Endothelial cell of umbilical vein (primary cell): ENCODE measurements around the gene TRIM40. TPM values are rescaled to one million over a fixed set of nuclear protein-coding genes. Genes with fewer than 3 reads are reported as not detected.

Experiments
- BruUV-seq: library from RNA; stranded (reverse); fragments of 400-500 nt; replicated peaks from 2 replicates; lab custom pipeline; 2021; lab: Mats Ljungman, UMichigan
- CTCF ChIA-PET: fragments of 300-600, 350-600 bp; sonication (Branson Sonifier 250); formaldehyde crosslinking; loops from one replicate; lab custom pipeline; 2021; ENCODE audit warnings: antibody characterized with exemption, inconsistent platforms; lab: Charles Lee
- POLR2A ChIA-PET: fragments of 300-600, 350-600 bp; sonication (Branson Sonifier 250); formaldehyde crosslinking; loops from one replicate; lab custom pipeline; 2021; ENCODE audit warnings: antibody characterized with exemption, inconsistent platforms; lab: Charles Lee
- DNase-seq: peaks from one replicate; pipeline ENCODE4 v3.0.0-alpha.2; 2011; ENCODE audit warnings: low read depth, low spot score
- FAIRE-seq: peaks from 2 replicates; lab custom pipeline; 2011; peaks lifted over from hg19 to GRCh38; lab: Jason Lieb, UNC
- H2AFZ ChIP-seq: 2 replicates; pipeline ENCODE4 v1.6.0; 2012; ENCODE audit warnings: low read depth, low read length, control low read depth, inconsistent platforms
- H3K27ac ChIP-seq: 2 replicates; pipeline ENCODE4 v1.5.1; 2011; ENCODE audit warnings: low read depth, mild to moderate bottlenecking, control low read depth, low read length, moderate library complexity; ENCODE audit not compliant: insufficient read depth
- H3K27me3 ChIP-seq, 2 experiments: 2 replicates each; pipeline versions ENCODE4 v1.6.0 to v1.6.1; 2011; ENCODE audit warnings: low read length in 2 of 2, mixed read lengths in 1 of 2; ENCODE audit not compliant: control insufficient read depth in 2 of 2, insufficient read depth in 2 of 2
- H3K36me3 ChIP-seq, 2 experiments: 2 replicates in 1 of 2; 3 replicates in 1 of 2; pipeline ENCODE4 v1.5.1; 2011; ENCODE audit warnings: low read length in 2 of 2, mild to moderate bottlenecking in 1 of 2, moderate library complexity in 1 of 2; ENCODE audit not compliant: control insufficient read depth in 2 of 2, insufficient read depth in 2 of 2; ENCODE audit errors: extremely low read depth in 1 of 2
- H3K4me1 ChIP-seq: 3 replicates; pipeline ENCODE4 v1.5.1; 2011; ENCODE audit warnings: mild to moderate bottlenecking, low read length; ENCODE audit not compliant: control insufficient read depth, insufficient read depth; ENCODE audit errors: extremely low read depth
- H3K4me2 ChIP-seq: 2 replicates; pipeline ENCODE4 v1.6.1; 2011; ENCODE audit warnings: low read length, control low read depth, mixed read lengths; ENCODE audit not compliant: insufficient read depth
- H3K4me3 ChIP-seq, 3 experiments: fragments of 200-600 bp in 1 of 3; sonication (generic), shearing (Covaris generic) in 1 of 3; replicated peaks in 1 of 3; 2 replicates each; pipeline ENCODE4 v1.5.1; 2011 to 2016; ENCODE audit warnings: control low read depth in 3 of 3, low read length in 3 of 3, mild to moderate bottlenecking in 2 of 3, inconsistent platforms in 1 of 3, low read depth in 1 of 3, moderate library complexity in 1 of 3; ENCODE audit not compliant: insufficient read depth in 1 of 3
- H3K79me2 ChIP-seq: 2 replicates; pipeline ENCODE4 v1.6.0; 2012; ENCODE audit warnings: low read length, inconsistent platforms; ENCODE audit not compliant: control insufficient read depth, insufficient read depth
- H3K9ac ChIP-seq: replicated peaks from 2 replicates; pipeline ENCODE3; 2011; ENCODE audit warnings: low read length, control low read depth; ENCODE audit not compliant: insufficient read depth; ENCODE audit errors: extremely low read depth
- H3K9me1 ChIP-seq: replicated peaks from 3 replicates; pipeline ENCODE4 v1.6.0; 2011; ENCODE audit warnings: mild to moderate bottlenecking, low read length; ENCODE audit not compliant: control insufficient read depth, insufficient read depth; ENCODE audit errors: extremely low read depth
- H3K9me3 ChIP-seq: replicated peaks from 2 replicates; pipeline ENCODE4 v1.5.1; 2012; ENCODE audit warnings: low read length, inconsistent platforms; ENCODE audit not compliant: control insufficient read depth, insufficient read depth
- H4K20me1 ChIP-seq: replicated peaks from 2 replicates; pipeline ENCODE3; 2011; ENCODE audit warnings: mild to moderate bottlenecking, low read length; ENCODE audit not compliant: control insufficient read depth, insufficient read depth; ENCODE audit errors: extremely low read depth
- EZH2 ChIP-seq: IDR thresholded peaks from 2 replicates; pipeline ENCODE4 v1.6.1; 2012; ENCODE audit warnings: borderline replicate concordance, low read depth, mild to moderate bottlenecking, moderate library complexity, low read length, inconsistent platforms; ENCODE audit not compliant: severe bottlenecking
- FOS ChIP-seq: IDR thresholded peaks from 2 replicates; pipeline ENCODE4 v1.6.1; 2011; ENCODE audit warnings: mild to moderate bottlenecking, low read length, moderate library complexity, borderline replicate concordance; ENCODE audit not compliant: insufficient read depth
- GATA2 ChIP-seq: IDR thresholded peaks from 2 replicates; pipeline ENCODE4 v1.7.0; 2011; ENCODE audit warnings: low read depth, mild to moderate bottlenecking, moderate library complexity, mixed read lengths, low read length; ENCODE audit not compliant: insufficient read length, insufficient read depth
- JUN ChIP-seq: IDR thresholded peaks from 2 replicates; pipeline ENCODE4 v1.6.1; 2011; ENCODE audit warnings: borderline replicate concordance, low read depth; ENCODE audit not compliant: insufficient read length, insufficient read depth
- POLR2A ChIP-seq: IDR thresholded peaks from 2 replicates; pipeline ENCODE4 v1.6.1; 2012; ENCODE audit warnings: low read depth, mild to moderate bottlenecking, control low read depth, low read length
- dilution Hi-C: fragments of 300-500 bp; cut with MboI; formaldehyde crosslinking; loops from one replicate; pipeline ENCODE4 v1.15.0; 2019; ENCODE audit warnings: low sequenced_read_pairs; ENCODE audit not compliant: extremely low pct_ligation_motif_present
- intact Hi-C: fragments of 100-400 bp; cut with micrococcal nuclease; formaldehyde crosslinking; loops from one replicate; pipeline ENCODE4 v1.10.0; 2022
- polyA plus RNA-seq, 4 experiments: library from polyadenylated mRNA; depleted of rRNA in 3 of 4; stranded (reverse) in 3 of 4; unstranded in 1 of 4; fragments of >200 nt; gene quantifications; 2 replicates each; pipeline versions ENCODE4 v1.2.1 to v1.2.3, GENCODE V29; 2011 to 2012; ENCODE audit warnings: missing spikeins in 1 of 4
- total RNA-seq: library from RNA; stranded (reverse); gene quantifications from 2 replicates; pipeline ENCODE4 v1.2.3, GENCODE V29; 2021
- TF ChIP-seq, protein P1 (sequence below), 2 donors: IDR thresholded peaks; 1 replicate in 1 of 2; 2 replicates in 1 of 2; pipeline ENCODE4 v1.5.1; 2011; ENCODE audit warnings: low read length in 2 of 2, mild to moderate bottlenecking in 2 of 2, moderate library complexity in 2 of 2, control low read depth in 1 of 2, inconsistent platforms in 1 of 2, low read depth in 1 of 2; ENCODE audit not compliant: insufficient read depth in 1 of 2; ENCODE audit errors: extremely low read depth in 1 of 2

Gene TRIM40
- total and polyA plus RNA-seq, 2 donors (not counting 3 experiments of a cell fraction or from before 2014, with no cell fraction given) = not detected

DNA sequence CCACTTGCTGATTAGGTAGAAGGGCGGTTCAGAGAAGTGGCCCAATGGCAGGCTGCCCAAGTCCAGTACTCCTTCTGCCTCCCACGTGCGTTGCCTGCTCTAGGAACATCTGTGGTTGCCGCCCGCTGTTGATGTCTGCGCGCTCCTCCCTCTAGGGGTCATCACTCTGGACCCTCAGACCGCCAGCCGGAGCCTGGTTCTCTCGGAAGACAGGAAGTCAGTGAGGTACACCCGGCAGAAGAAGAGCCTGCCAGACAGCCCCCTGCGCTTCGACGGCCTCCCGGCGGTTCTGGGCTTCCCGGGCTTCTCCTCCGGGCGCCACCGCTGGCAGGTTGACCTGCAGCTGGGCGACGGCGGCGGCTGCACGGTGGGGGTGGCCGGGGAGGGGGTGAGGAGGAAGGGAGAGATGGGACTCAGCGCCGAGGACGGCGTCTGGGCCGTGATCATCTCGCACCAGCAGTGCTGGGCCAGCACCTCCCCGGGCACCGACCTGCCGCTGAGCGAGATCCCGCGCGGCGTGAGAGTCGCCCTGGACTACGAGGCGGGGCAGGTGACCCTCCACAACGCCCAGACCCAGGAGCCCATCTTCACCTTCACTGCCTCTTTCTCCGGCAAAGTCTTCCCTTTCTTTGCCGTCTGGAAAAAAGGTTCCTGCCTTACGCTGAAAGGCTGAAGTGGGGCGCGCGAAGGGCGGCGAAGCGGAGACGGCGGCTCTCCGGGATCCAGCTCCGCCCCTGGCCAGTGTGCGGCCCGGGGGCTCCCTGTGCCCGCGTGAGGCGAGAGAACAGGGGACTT, 35.9 kb downstream of the TRIM40 start:
- BruUV-seq = no TSS peak
- Histone ChIP-seq H3K9me1 (no peaks in the 10 kb centered on the region), H3K27me3 (peaks cover 54 to 80% of the 10 kb centered on the region in 2 experiments), H3K4me2 (no peak overlapping the region), H3K27ac (no peak overlapping the region), H3K4me1 (no peaks in the 10 kb centered on the region), H3K9ac (no peak overlapping the region), H3K9me3 (no peaks in the 10 kb centered on the region), H3K4me3 (no peak overlapping the region), H3K36me3 (no peaks in the 10 kb centered on the region), H3K79me2 (no peaks in the 10 kb centered on the region), H2AFZ (peak overlapping the region; percentile 34), H4K20me1 (no peaks in the 10 kb centered on the region)
- TF ChIP-seq, protein P1, sequence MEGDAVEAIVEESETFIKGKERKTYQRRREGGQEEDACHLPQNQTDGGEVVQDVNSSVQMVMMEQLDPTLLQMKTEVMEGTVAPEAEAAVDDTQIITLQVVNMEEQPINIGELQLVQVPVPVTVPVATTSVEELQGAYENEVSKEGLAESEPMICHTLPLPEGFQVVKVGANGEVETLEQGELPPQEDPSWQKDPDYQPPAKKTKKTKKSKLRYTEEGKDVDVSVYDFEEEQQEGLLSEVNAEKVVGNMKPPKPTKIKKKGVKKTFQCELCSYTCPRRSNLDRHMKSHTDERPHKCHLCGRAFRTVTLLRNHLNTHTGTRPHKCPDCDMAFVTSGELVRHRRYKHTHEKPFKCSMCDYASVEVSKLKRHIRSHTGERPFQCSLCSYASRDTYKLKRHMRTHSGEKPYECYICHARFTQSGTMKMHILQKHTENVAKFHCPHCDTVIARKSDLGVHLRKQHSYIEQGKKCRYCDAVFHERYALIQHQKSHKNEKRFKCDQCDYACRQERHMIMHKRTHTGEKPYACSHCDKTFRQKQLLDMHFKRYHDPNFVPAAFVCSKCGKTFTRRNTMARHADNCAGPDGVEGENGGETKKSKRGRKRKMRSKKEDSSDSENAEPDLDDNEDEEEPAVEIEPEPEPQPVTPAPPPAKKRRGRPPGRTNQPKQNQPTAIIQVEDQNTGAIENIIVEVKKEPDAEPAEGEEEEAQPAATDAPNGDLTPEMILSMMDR (IDR thresholded peaks at IDR 0.05; ENCODE audit: extremely low read depth in 1 of 2, insufficient read depth in 1 of 2, low read depth in 1 of 2, low read length in 2 of 2) = no peak
- TF ChIP-seq FOS (no peak), JUN (no peak), POLR2A (no peak), GATA2 (no peak), EZH2 (peak; percentile 86)
- intact Hi-C loops (loop anchor here (10.0 kb wide), 1 partner anchor 147 kb away; no protein-coding TSS in a partner anchor), dilution Hi-C loops (no loop called here)
- FAIRE-seq (no peak), DNase-seq (no peak)
- ChIA-PET POLR2A (no interaction called here), CTCF (interaction anchor here (1.1 to 1.2 kb wide), 3 partner anchors 41 to 155 kb away, joined by 3 to 4 read pairs (median 3); no protein-coding TSS in a partner anchor)
